SK-N-MC (cell line): ENCODE data around the gene C9.

Source experiments
- EZH2 ChIP-seq: fragments of 200-600 bp; sonication (generic); IDR thresholded peaks from one replicate; pipeline ENCODE4 v1.6.1; 2017; ENCODE audit warnings: antibody characterized with exemption
- FOXP2 ChIP-seq: optimal IDR thresholded peaks from 2 replicates; pipeline ENCODE3; 2011; ENCODE audit warnings: mild to moderate bottlenecking, moderate library complexity; ENCODE audit not compliant: insufficient read depth; ENCODE audit errors: extremely low read length, control extremely low read depth

DNA sequence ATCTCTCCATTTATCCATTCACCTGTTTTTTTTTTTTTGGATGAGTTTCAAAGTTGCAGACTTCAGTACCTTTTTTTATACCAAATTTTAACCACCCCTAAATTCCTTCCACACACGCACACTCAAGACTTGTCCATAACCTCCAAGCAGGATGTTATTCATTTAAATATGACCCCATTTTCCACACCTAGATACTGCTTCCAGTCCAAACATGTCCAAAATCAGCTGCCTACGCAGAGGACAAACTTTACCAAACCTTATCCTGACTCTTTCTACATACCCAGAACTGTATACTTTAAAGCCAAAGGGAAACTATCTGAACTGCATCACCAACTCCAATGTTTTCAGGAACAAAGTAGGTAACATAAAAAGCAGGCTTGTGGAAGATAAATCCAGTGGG lies 108.9 kb downstream of the C9 start:
- TF ChIP-seq EZH2 (no peak), FOXP2 (no peak)
